Activated CD4-positive, alpha-beta memory T cell treated with anti-CD3 and anti-CD28 coated beads for 36 hours (primary cell): Measurements from ENCODE around the gene CORO2A. TPM values are rescaled to one million over a fixed set of nuclear protein-coding genes. Genes with fewer than 3 reads are reported as not detected.
A peak's percentile ranks its signal among the peaks of the same experiment; 100 is the strongest.

ENCODE experiments used
- CTCF ChIA-PET: fragments of 350-600 bp; sonication (Branson Sonifier 250); formaldehyde crosslinking; loops from one replicate; lab custom pipeline; 2021; ENCODE audit warnings: antibody characterized with exemption, inconsistent platforms; lab: Charles Lee
- POLR2A ChIA-PET: fragments of 350-600 bp; sonication (Branson Sonifier 250); formaldehyde crosslinking; loops from one replicate; lab custom pipeline; 2021; ENCODE audit warnings: antibody characterized with exemption; lab: Charles Lee
- DNase-seq: peaks from one replicate; pipeline ENCODE4 v3.0.0-alpha.2; 2020
- H3K27ac Mint-ChIP-seq: one replicate; pipeline ENCODE4 v1.8.0; 2021; ENCODE audit warnings: mixed read lengths
- H3K27me3 Mint-ChIP-seq: one replicate; pipeline ENCODE4 v1.8.0; 2021; ENCODE audit warnings: mixed read lengths
- H3K36me3 Mint-ChIP-seq: one replicate; pipeline ENCODE4 v1.8.0; 2021; ENCODE audit warnings: mixed read lengths
- H3K4me1 Mint-ChIP-seq: one replicate; pipeline ENCODE4 v1.8.0; 2021; ENCODE audit warnings: low read depth, mixed read lengths
- H3K4me3 Mint-ChIP-seq: one replicate; pipeline ENCODE4 v1.8.0; 2021; ENCODE audit warnings: mild to moderate bottlenecking, mixed read lengths
- H3K9me3 Mint-ChIP-seq: one replicate; pipeline ENCODE4 v1.8.0; 2021; ENCODE audit warnings: mixed read lengths
- intact Hi-C: fragments of 100-400 bp; cut with micrococcal nuclease; formaldehyde crosslinking; loops from one replicate; pipeline ENCODE4 v1.15.1; 2023
- total RNA-seq, 2 experiments: library from RNA; stranded (reverse); gene quantifications; one replicate each; pipeline ENCODE4 v1.2.3, GENCODE V29; 2021

CORO2A gene, protein sequence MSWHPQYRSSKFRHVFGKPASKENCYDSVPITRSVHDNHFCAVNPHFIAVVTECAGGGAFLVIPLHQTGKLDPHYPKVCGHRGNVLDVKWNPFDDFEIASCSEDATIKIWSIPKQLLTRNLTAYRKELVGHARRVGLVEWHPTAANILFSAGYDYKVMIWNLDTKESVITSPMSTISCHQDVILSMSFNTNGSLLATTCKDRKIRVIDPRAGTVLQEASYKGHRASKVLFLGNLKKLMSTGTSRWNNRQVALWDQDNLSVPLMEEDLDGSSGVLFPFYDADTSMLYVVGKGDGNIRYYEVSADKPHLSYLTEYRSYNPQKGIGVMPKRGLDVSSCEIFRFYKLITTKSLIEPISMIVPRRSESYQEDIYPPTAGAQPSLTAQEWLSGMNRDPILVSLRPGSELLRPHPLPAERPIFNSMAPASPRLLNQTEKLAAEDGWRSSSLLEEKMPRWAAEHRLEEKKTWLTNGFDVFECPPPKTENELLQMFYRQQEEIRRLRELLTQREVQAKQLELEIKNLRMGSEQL
- 1 to 10 TPM; 9.8 to 9.9 TPM for total RNA-seq

DNA sequence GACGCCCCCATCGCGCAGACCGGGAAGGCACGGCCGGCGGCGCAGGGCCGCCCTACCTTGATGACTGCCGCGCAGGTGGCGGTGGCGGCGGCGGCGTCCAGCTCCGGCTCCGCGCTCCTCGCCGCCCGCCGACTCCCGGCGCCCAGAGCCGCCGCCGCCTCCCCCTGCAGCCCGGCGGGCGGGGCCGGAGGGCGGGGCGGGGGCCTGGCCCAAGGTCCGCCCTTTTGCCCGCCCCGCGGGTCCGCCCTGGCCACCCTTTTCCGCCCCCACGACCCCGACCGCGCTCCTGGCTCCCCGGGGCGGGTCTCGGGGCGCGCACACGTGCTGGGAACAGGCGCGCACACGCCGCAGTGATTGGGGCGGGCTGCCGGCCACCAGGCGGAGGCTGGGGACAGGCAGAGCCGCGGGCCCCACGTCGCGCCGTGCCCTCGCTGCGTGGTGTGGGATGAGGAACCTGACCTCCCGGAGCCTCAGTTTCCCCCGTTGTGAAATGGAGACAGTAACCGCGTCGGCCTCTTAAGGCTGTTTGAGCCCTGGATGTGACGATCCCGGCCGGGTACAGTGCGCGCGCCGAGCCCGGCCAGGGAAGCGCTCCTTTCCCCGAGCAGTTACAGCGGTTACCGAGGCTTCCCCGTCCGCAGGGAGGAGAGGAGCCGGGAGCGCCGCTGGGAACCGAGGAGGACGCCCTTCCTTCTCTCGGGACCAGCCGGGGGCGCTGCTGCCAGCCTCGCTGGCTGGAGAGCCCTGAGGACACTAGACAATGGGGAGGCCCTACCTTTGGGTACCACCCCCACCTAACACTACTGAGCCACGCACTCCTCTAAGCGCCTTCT is at the start of gene CORO2A:
TSS of gene CORO2A (minus strand) at position 135 of the 833 bp plus-strand sequence. CDS start 34,977 bp downstream, outside the sequence.
- intact Hi-C loops: loop anchor here (1.0 to 5.0 kb wide), 6 partner anchors 24 to 135 kb away; partner anchors contain the start of genes NANS and TBC1D2
- Mint-ChIP-seq H3K27me3 (no peaks in the 10 kb centered on the region), H3K9me3 (no peaks in the 10 kb centered on the region), H3K27ac (peak within 1 kb of the TSS; percentile 49), H3K36me3 (no peaks in the 10 kb centered on the region), H3K4me1 (peaks cover 21% of the 10 kb centered on the region), H3K4me3 (peak within 1 kb of the TSS; percentile 86)
- ChIA-PET POLR2A (interaction anchor here (0.6 to 2.9 kb wide), 13 partner anchors 10 to 286 kb away, joined by 3 to 20 read pairs (median 4); partner anchors contain the start of genes NANS, TBC1D2 and TRIM14), CTCF (interaction anchor here (0.7 to 4.7 kb wide), 14 partner anchors 10 to 119 kb away, joined by 3 to 46 read pairs (median 4); partner anchors contain the start of genes TBC1D2 and TRIM14)
- DNase-seq: peak; percentile 79

- no peak for DNase-seq
- intact Hi-C loops: no loop called here
- Mint-ChIP-seq H3K27me3 (no peaks in the 10 kb centered on the region), H3K9me3 (no peaks in the 10 kb centered on the region), H3K4me1 (peaks cover 4% of the 10 kb centered on the region), H3K4me3 (no peak overlapping the region), H3K36me3 (no peaks in the 10 kb centered on the region), H3K27ac (no peak overlapping the region)
- CTCF ChIA-PET: interaction anchor here (1.1 to 1.4 kb wide), 2 partner anchors 17 to 167 kb away, joined by 3 to 5 read pairs; no protein-coding TSS in a partner anchor
- POLR2A ChIA-PET: interaction anchor here (0.7 kb wide), 1 partner anchor 15 kb away, joined by 3 read pairs; no protein-coding TSS in a partner anchor
Measured at GRCh38 chr9:98241357-98242300, 49.2 kb upstream of the CORO2A start.

DNA sequence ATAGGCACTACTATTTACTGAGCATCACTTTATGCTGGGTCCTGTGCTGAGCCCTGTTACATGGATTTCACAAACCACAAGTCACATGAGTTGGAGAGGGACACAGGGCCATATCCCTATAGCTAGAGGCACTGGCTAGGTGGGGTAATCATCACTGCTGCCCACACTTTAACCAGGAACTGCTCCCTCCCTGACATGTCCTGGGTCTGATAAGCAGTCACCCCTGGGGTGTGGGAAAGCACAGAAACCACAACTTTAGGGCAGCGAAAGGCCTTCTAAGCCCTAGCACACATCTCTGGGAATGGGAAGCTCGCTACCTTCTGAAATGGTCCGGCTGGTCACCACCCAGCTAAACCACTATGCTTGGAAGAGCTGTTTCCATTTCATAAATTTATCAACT is 48.0 kb upstream of the CORO2A start:
- DNase-seq: no peak
- Mint-ChIP-seq H3K9me3 (no peaks in the 10 kb centered on the region), H3K4me3 (no peak overlapping the region), H3K27ac (no peak overlapping the region), H3K36me3 (no peaks in the 10 kb centered on the region), H3K4me1 (no peaks in the 10 kb centered on the region), H3K27me3 (no peaks in the 10 kb centered on the region)
- POLR2A ChIA-PET: no interaction called here
- CTCF ChIA-PET: interaction anchor here (1.1 to 1.4 kb wide), 2 partner anchors 35 to 166 kb away, joined by 3 read pairs; no protein-coding TSS in a partner anchor
- intact Hi-C loops: no loop called here

GRCh38 chr9:98236901-98237487 is 44.6 kb upstream of the CORO2A start:
- CTCF ChIA-PET: interaction anchor here (1.0 to 1.3 kb wide), 2 partner anchors 12 to 45 kb away, joined by 3 read pairs; partner anchors contain the start of gene CORO2A
- intact Hi-C loops: no loop called here
- POLR2A ChIA-PET: no interaction called here
- no peaks in the 10 kb centered on the region for H3K9me3 Mint-ChIP-seq
- no peaks in the 10 kb centered on the region for H3K4me1 Mint-ChIP-seq
- H3K27ac Mint-ChIP-seq: no peak overlapping the region
- peaks cover 3% of the 10 kb centered on the region for H3K36me3 Mint-ChIP-seq
- no peak overlapping the region for H3K4me3 Mint-ChIP-seq
- no peaks in the 10 kb centered on the region for H3K27me3 Mint-ChIP-seq
- no peak for DNase-seq

DNA sequence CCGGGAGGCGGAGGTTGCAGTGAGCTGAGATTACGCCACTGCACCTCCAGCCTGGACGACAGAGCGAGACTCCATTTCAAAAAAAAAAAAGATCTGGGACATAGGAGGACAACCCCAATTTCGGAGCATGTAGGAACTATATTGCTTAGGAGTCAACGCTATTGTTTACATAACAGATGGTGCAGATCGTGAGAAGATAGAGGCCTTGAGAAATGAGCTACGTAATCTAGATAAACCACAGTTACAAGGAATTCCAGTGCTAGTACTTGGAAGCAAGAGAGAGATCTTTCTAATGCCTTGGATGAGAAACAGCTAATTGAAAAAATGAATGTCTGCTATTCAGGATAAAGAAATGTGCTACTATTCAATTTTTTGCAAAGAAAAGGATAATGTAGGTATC is 42.7 kb upstream of the CORO2A start:
- H3K36me3 Mint-ChIP-seq: peaks cover 5% of the 10 kb centered on the region
- no peaks in the 10 kb centered on the region for H3K4me1 Mint-ChIP-seq
- no peak overlapping the region for H3K27ac Mint-ChIP-seq
- ChIA-PET CTCF (no interaction called here), POLR2A (no interaction called here)
- H3K4me3 Mint-ChIP-seq: no peak overlapping the region
- H3K27me3 Mint-ChIP-seq: no peaks in the 10 kb centered on the region
- no peaks in the 10 kb centered on the region for H3K9me3 Mint-ChIP-seq
- no peak for DNase-seq
- intact Hi-C loops: no loop called here

GRCh38 chr9:98234245-98234825 is 41.9 kb upstream of the CORO2A start:
- H3K27ac Mint-ChIP-seq: no peak overlapping the region

GRCh38 chr9:98232926-98233325 is 40.5 kb upstream of the CORO2A start:
- ChIA-PET POLR2A (no interaction called here), CTCF (no interaction called here)
- Mint-ChIP-seq H3K4me1 (no peaks in the 10 kb centered on the region), H3K9me3 (no peaks in the 10 kb centered on the region), H3K4me3 (no peak overlapping the region), H3K27me3 (no peaks in the 10 kb centered on the region), H3K36me3 (peaks cover 5% of the 10 kb centered on the region), H3K27ac (no peak overlapping the region)
- DNase-seq: no peak
- intact Hi-C loops: no loop called here

More at GRCh38 chr9:98234245-98234825, 41.9 kb upstream of the CORO2A start:
- no peaks in the 10 kb centered on the region for H3K27me3 Mint-ChIP-seq
- ChIA-PET CTCF (no interaction called here), POLR2A (no interaction called here)
- intact Hi-C loops: no loop called here
- DNase-seq: no peak
- peaks cover 5% of the 10 kb centered on the region for H3K36me3 Mint-ChIP-seq
- H3K4me1 Mint-ChIP-seq: no peaks in the 10 kb centered on the region
- H3K4me3 Mint-ChIP-seq: no peak overlapping the region
- H3K9me3 Mint-ChIP-seq: no peaks in the 10 kb centered on the region

DNA sequence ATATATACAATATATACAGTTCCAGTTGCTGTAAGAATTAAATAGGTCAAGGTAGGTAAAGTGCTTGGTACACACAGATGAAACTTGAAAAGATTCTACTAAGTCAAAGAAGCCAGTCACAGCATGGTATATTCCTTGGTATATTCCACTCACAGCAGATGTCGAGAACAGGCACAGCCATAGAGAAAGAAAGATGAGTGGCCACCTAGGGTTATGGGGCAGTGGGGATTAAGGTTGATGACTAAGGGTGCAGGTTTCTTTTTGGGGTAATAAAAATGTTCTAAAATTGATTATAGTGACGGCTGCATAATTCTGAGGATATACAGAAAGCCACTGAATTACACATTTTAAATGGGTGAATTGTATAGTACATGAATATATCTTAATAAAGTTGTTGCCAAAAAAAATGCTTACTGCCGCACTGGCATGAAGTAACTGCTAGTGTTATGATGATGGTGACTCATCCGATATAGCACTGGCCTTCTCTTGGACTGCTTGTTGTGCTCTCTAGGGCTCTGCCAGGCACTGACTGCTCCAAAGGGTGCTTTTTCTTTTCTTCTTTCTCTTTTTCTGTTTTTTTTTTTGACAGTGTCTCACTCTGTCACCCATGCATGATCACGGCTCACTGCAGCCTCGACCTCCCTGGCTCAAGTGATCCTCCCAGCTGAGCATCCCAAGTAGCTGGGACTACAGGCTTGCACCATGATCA is 39.5 kb upstream of the CORO2A start:
- ChIA-PET CTCF (no interaction called here), POLR2A (no interaction called here)
- Mint-ChIP-seq H3K27ac (no peak overlapping the region), H3K36me3 (peaks cover 5% of the 10 kb centered on the region), H3K4me1 (no peaks in the 10 kb centered on the region), H3K9me3 (no peaks in the 10 kb centered on the region), H3K27me3 (no peaks in the 10 kb centered on the region), H3K4me3 (no peak overlapping the region)
- intact Hi-C loops: no loop called here
- no peak for DNase-seq

- H3K27me3 Mint-ChIP-seq: no peaks in the 10 kb centered on the region
- no peaks in the 10 kb centered on the region for H3K4me1 Mint-ChIP-seq
- ChIA-PET CTCF (no interaction called here), POLR2A (no interaction called here)
- H3K9me3 Mint-ChIP-seq: no peaks in the 10 kb centered on the region
- intact Hi-C loops: no loop called here
- no peak for DNase-seq
- no peak overlapping the region for H3K4me3 Mint-ChIP-seq
- H3K27ac Mint-ChIP-seq: no peak overlapping the region
- peaks cover 8% of the 10 kb centered on the region for H3K36me3 Mint-ChIP-seq
Measured at GRCh38 chr9:98230789-98231188, 38.4 kb upstream of the CORO2A start.

- Mint-ChIP-seq H3K36me3 (peaks cover 10% of the 10 kb centered on the region), H3K27me3 (no peaks in the 10 kb centered on the region), H3K4me1 (no peaks in the 10 kb centered on the region), H3K9me3 (no peaks in the 10 kb centered on the region), H3K27ac (no peak overlapping the region), H3K4me3 (no peak overlapping the region)
- POLR2A ChIA-PET: no interaction called here
- intact Hi-C loops: no loop called here
- no peak for DNase-seq
- CTCF ChIA-PET: interaction anchor here (1.1 to 1.2 kb wide), 2 partner anchors 25 to 34 kb away, joined by 3 to 4 read pairs; no protein-coding TSS in a partner anchor
Measured at GRCh38 chr9:98230304-98230703, 37.9 kb upstream of the CORO2A start.
